Sigmoid colon (tissue), 7 donors: ENCODE data around the gene RCSD1. TPM values are rescaled to one million over a fixed set of nuclear protein-coding genes. Genes with fewer than 3 reads are reported as not detected.
A peak's percentile ranks its signal among the peaks of the same experiment; 100 is the strongest.

Experiments used
- DNase-seq: peaks from one replicate; pipeline ENCODE4 v3.0.0-alpha.2; 2019
- H3K27ac ChIP-seq, 4 donors: fragments of 200-600 bp; sonication (generic); one replicate each; pipeline ENCODE4 v1.5.1; 2016 to 2019; ENCODE audit warnings: mild to moderate bottlenecking in 1 of 4
- H3K27me3 ChIP-seq, 3 donors: fragments of 200-600 bp; sonication (generic); one replicate each; pipeline ENCODE4 v1.5.1; 2019; ENCODE audit warnings: mild to moderate bottlenecking in 1 of 3
- H3K36me3 ChIP-seq, 4 donors: fragments of 200-600 bp; sonication (generic); one replicate each; pipeline ENCODE4 v1.5.1; 2016 to 2019
- H3K4me1 ChIP-seq, 4 donors: fragments of 200-600 bp; sonication (generic); one replicate each; pipeline ENCODE4 v1.5.1; 2017 to 2019
- H3K4me3 ChIP-seq, 4 donors: fragments of 200-600 bp; sonication (generic); one replicate each; pipeline ENCODE4 v1.5.1; 2017 to 2019; ENCODE audit warnings: mild to moderate bottlenecking in 2 of 4, moderate library complexity in 1 of 4
- H3K9me3 ChIP-seq, 4 donors: fragments of 200-600 bp in 3 of 4; sonication (generic) in 3 of 4; one replicate each; pipeline versions ENCODE4 v1.5.1 to v1.6.1; 2013 to 2019
- EP300 ChIP-seq, 4 donors: sonication (generic); formaldehyde crosslinking; IDR thresholded peaks; one replicate each; pipeline ENCODE4 v1.6.1; 2017; ENCODE audit warnings: antibody characterized with exemption in 4 of 4
- POLR2A ChIP-seq, 2 donors: fragments of 450-650 bp; IDR thresholded peaks; one replicate each; pipeline ENCODE4 v1.6.1; 2016; ENCODE audit warnings: antibody characterized with exemption in 2 of 2, mild to moderate bottlenecking in 2 of 2, moderate library complexity in 2 of 2
- POLR2AphosphoS5 ChIP-seq, 4 donors: sonication (generic); formaldehyde crosslinking; IDR thresholded peaks; one replicate each; pipeline ENCODE4 v1.6.1; 2017; ENCODE audit warnings: antibody characterized with exemption in 4 of 4
- WGBS, 2 donors: extraction: QIAGEN DNeasy Blood & Tissue Kit; methylation state at CpG; one replicate each; pipeline ENCODE4 v1.1.7; 2013; 5-methylcytosine and 5-hydroxymethylcytosine counted together
- intact Hi-C: fragments of 100-400 bp; cut with DNase I; formaldehyde crosslinking; loops from one replicate; pipeline ENCODE4 v1.15.1; 2023
- polyA plus RNA-seq, 3 donors: library from polyadenylated mRNA; stranded (reverse); fragments of 200-250 nt; gene quantifications; one replicate each; pipeline ENCODE4 v1.2.3, GENCODE V29; 2013
- total RNA-seq, 4 donors: library from RNA; depleted of rRNA; stranded (reverse); fragments of >200 nt; gene quantifications; one replicate each; pipeline ENCODE4 v1.1.0, GENCODE V29; 2016
- TF ChIP-seq, protein P1 (sequence below), 4 experiments: fragments of 450-650 bp in 3 of 4; fragments of 200-600 bp in 1 of 4; IDR thresholded peaks; one replicate each; pipeline ENCODE4 v1.5.1; 2016 to 2019; ENCODE audit warnings: antibody characterized with exemption in 4 of 4, mild to moderate bottlenecking in 3 of 4, moderate library complexity in 2 of 4
- donor health status: healthy with polysubstance abuse.
- donor health status: Bipolar disorder and iron deficiency.
- donor health status: healthy.

RCSD1 gene
- total and polyA plus RNA-seq, 7 donors = 7.8 to 52.9 (median 9.7) TPM

DNA sequence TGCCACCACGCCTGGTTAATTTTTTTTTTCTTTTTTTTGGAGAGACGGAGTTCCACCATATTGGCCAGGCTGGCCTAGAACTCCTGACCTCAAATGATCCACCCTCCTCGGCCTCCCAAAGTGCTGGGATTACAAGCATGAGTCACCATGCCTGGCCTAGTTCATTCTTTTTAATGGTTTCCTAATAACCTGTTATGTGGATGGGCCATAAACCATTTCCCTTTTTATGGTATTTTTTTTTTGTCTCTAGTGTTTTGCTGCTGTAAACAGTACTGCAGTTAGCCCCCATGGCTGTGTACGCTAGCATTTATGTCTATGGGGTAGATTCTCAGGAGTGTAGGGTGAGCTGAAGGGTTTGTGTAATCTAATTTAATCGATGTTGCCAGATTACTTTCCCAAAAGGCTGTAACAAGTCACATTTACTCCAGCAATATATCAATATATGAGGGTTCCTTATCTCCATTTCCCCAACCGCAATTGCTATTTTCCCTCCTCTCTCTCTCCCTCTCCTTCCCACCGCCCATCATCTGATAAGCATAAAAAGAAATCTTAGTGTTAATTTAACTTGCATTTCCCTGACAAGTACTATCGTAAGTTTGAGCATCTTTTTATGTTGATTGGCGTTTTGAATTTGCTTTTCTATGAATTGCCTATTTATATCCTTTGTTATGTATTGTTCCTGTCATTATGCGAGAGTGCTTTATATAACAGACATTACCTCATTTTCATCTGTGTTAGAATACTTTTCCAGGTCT is 28.7 kb downstream of the RCSD1 start:
- Histone ChIP-seq H3K27ac (peak overlapping the region in 1 of 4 donors; percentile 20), H3K4me1 (peaks cover 0 to 48% (median 31%) of the 10 kb centered on the region in 4 donors), H3K9me3 (no peaks in the 10 kb centered on the region), H3K27me3 (no peaks in the 10 kb centered on the region), H3K36me3 (no peaks in the 10 kb centered on the region), H3K4me3 (no peak overlapping the region)
- DNase-seq = no peak
- intact Hi-C loops = no loop called here
- 11 to 52% methylated on average over 10 of the region's 10 CpGs for WGBS, 2 donors
- TF ChIP-seq POLR2AphosphoS5 (IDR thresholded peaks at IDR 0.05) = no peak
- no peak for TF ChIP-seq POLR2A (IDR thresholded peaks at IDR 0.05)
- TF ChIP-seq EP300 (IDR thresholded peaks at IDR 0.05) = no peak
- TF ChIP-seq, protein P1, sequence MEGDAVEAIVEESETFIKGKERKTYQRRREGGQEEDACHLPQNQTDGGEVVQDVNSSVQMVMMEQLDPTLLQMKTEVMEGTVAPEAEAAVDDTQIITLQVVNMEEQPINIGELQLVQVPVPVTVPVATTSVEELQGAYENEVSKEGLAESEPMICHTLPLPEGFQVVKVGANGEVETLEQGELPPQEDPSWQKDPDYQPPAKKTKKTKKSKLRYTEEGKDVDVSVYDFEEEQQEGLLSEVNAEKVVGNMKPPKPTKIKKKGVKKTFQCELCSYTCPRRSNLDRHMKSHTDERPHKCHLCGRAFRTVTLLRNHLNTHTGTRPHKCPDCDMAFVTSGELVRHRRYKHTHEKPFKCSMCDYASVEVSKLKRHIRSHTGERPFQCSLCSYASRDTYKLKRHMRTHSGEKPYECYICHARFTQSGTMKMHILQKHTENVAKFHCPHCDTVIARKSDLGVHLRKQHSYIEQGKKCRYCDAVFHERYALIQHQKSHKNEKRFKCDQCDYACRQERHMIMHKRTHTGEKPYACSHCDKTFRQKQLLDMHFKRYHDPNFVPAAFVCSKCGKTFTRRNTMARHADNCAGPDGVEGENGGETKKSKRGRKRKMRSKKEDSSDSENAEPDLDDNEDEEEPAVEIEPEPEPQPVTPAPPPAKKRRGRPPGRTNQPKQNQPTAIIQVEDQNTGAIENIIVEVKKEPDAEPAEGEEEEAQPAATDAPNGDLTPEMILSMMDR (IDR thresholded peaks at IDR 0.05) = no peak

DNA sequence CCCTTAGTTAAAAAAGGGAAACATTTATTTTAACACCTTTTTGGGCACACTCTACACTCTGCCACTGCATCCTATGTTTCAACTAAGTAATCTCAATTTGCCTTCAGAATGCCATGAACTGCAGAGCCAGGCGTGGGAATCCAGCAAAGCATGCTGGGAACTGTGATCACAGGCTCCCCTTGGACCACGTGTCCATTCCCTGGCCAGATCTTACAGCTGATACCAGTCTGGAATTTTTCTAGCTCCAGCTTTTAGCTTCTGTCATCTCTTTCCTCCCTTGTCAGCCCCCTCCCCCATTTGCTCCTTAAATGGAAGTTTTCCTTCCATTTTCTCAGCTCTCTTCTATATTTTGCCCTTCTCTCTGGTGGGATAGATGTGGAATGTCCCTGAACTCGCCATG is 29.4 kb downstream of the RCSD1 start:
- Histone ChIP-seq H3K9me3 (no peaks in the 10 kb centered on the region), H3K27me3 (no peaks in the 10 kb centered on the region), H3K36me3 (no peaks in the 10 kb centered on the region), H3K27ac (no peak overlapping the region), H3K4me1 (peaks cover 0 to 53% (median 34%) of the 10 kb centered on the region in 4 donors), H3K4me3 (no peak overlapping the region)
- intact Hi-C loops = no loop called here
- 43 to 72% methylated on average over 3 of the region's 3 CpGs for WGBS, 2 donors
- no peak for DNase-seq
- TF ChIP-seq POLR2AphosphoS5 (IDR thresholded peaks at IDR 0.05) (no peak), POLR2A (IDR thresholded peaks at IDR 0.05) (no peak)

DNA sequence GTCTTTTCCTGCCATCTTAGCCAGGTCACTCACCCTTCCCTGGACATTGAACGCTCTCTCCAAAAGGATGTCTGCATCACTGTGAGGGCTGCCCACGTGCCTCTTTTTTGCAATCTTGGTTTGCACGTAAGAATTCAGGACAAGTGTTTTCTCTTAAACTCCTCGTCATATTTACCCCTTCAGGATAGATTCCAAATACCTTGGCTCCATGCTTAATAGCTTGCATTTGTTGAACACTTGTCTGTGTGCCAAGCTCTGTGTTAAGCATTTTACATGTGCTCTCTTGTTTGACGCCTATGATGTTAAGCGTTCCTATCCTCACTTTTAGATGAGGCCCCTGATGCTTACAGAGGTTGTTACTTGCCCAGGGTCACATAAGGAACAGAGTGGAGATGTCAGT is 29.8 kb downstream of the RCSD1 start:
- no peak for DNase-seq
- no peak overlapping the region for H3K4me3 ChIP-seq
- intact Hi-C loops = no loop called here
- H3K27me3 ChIP-seq = no peaks in the 10 kb centered on the region
- H3K36me3 ChIP-seq = no peaks in the 10 kb centered on the region
- H3K4me1 ChIP-seq = peaks cover 0 to 53% (median 34%) of the 10 kb centered on the region in 4 donors
- WGBS, 2 donors = 85 to 91% methylated on average over 6 of the region's 6 CpGs
- TF ChIP-seq POLR2AphosphoS5 (IDR thresholded peaks at IDR 0.05) (no peak), POLR2A (IDR thresholded peaks at IDR 0.05) (no peak), EP300 (IDR thresholded peaks at IDR 0.05) (no peak)
- no peak overlapping the region for H3K27ac ChIP-seq
- no peaks in the 10 kb centered on the region for H3K9me3 ChIP-seq

DNA sequence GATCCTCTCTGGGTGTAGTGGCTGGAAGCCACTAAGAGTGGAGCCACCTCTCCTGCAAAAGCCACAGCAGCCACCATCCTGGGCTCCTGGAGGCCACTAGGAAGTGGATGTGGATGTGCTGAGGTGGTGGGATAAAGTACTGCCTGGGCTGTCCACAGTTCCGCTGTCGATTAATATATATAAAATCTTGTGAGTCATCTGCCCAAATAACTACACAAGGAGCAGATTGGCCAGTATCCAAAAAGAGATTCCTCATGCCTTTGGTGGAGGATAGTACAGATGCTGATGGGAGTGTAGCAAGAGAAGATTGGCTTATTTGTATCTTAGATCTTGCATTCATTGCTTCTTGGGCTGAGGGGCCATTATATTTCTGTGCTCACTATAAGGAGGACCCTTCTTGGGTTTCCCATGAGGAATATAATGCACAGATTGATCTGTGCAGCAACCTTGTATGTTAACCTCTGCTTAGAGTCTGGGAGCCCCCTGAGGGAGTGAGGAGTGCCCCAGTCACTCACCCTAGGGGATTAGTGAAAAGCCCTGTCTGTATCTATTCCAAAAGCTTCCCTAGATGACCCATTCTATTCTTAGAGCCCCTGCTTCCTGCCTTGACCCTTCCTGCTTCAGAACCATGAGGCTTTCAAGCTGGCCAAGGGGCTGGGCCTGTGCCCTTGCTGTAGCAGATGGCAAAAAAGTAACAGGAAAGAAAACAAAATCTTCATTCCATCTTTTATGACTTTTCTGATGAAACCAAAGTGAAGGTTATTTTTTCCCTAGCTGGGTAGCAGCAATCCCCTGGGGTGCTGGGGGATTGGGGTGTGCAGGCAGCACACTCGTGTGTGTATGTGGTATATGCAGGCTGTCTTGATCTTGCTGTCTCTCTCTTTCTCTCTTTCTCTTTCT is 31.7 kb downstream of the RCSD1 start:
- Histone ChIP-seq H3K27ac (peak overlapping the region in 3 of 4 donors; percentile 3 to 39 (median 28)), H3K4me3 (no peak overlapping the region), H3K9me3 (no peaks in the 10 kb centered on the region), H3K27me3 (no peaks in the 10 kb centered on the region), H3K36me3 (no peaks in the 10 kb centered on the region), H3K4me1 (peaks cover 0 to 53% (median 34%) of the 10 kb centered on the region in 4 donors)
- 64 to 69% methylated on average over 3 of the region's 3 CpGs for WGBS, 2 donors
- intact Hi-C loops = no loop called here
- DNase-seq = no peak
- TF ChIP-seq POLR2A (IDR thresholded peaks at IDR 0.05) (no peak), POLR2AphosphoS5 (IDR thresholded peaks at IDR 0.05) (no peak), EP300 (IDR thresholded peaks at IDR 0.05) (no peak)
- TF ChIP-seq, protein P1 (IDR thresholded peaks at IDR 0.05) = no peak

DNA sequence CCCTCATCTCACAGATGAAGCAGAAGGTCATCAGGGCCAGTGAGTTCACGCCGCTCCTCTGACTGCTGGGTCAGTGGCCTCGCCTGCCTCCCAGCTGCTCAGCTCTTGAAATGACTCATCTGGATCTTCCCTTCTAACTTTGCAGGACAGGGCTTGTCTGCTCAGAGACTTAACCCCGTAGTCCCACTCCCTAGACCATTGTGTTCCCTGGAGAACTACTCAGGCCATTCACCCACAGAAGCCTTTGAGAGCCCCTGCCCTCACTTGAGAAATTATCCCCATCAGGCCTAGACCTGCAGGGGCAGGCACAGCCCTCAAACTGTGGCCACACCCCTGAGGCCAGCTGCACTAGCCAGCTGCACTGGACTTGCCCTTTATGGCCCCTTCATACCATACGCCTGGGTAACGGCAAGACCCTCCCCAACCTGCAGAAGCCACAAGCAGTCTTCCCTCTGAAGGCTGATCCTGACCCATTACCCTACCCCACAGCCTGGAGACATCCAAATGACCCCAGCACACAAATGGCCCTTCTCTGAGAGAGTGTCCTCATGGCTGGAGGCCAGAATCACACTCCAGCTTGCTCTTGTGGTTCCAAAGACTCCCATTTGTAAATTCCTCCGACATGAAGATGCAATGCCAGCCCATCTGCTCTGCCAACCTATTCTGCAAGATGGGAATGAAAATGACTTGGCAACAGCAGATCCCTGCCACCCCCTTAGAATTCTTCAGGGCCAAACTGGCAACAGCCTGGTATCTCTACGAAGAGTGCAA is 33.2 kb downstream of the RCSD1 start:
- WGBS, 2 donors = 61 to 71% methylated on average over 8 of the region's 8 CpGs
- intact Hi-C loops = no loop called here
- Histone ChIP-seq H3K27ac (peak overlapping the region in 3 of 4 donors; percentile 3 to 40 (median 5)), H3K4me3 (no peak overlapping the region), H3K27me3 (no peaks in the 10 kb centered on the region), H3K4me1 (peaks cover 0 to 53% (median 34%) of the 10 kb centered on the region in 4 donors), H3K9me3 (no peaks in the 10 kb centered on the region), H3K36me3 (no peaks in the 10 kb centered on the region)
- TF ChIP-seq, protein P1 (IDR thresholded peaks at IDR 0.05) = no peak
- TF ChIP-seq POLR2AphosphoS5 (IDR thresholded peaks at IDR 0.05) = no peak
- TF ChIP-seq POLR2A (IDR thresholded peaks at IDR 0.05) = no peak
- TF ChIP-seq EP300 (IDR thresholded peaks at IDR 0.05) = no peak
- DNase-seq = no peak
